HG03342 (cell line): ENCODE results near the gene ZNF256.

Experiments
- ATAC-seq: cut with Tn5 transposase; IDR thresholded peaks from one replicate; pipeline ENCODE4 v1.9.1; 2021; ENCODE audit warnings: mild to moderate bottlenecking, moderate library complexity; ENCODE audit not compliant: unreplicated experiment

The ZNF256 gene

GRCh38 chr19:57900311-57900710 lies 47.2 kb downstream of the ZNF256 start:
- ATAC-seq, result no peak
